Endothelial cell of umbilical vein (primary cell): ENCODE measurements around the gene CIB2. TPM values are rescaled to one million over a fixed set of nuclear protein-coding genes. Genes with fewer than 3 reads are reported as not detected.

Experiments
- BruUV-seq: library from RNA; stranded (reverse); fragments of 400-500 nt; replicated peaks from 2 replicates; lab custom pipeline; 2021; lab: Mats Ljungman, UMichigan
- CTCF ChIA-PET: fragments of 300-600, 350-600 bp; sonication (Branson Sonifier 250); formaldehyde crosslinking; loops from one replicate; lab custom pipeline; 2021; ENCODE audit warnings: antibody characterized with exemption, inconsistent platforms; lab: Charles Lee
- POLR2A ChIA-PET: fragments of 300-600, 350-600 bp; sonication (Branson Sonifier 250); formaldehyde crosslinking; loops from one replicate; lab custom pipeline; 2021; ENCODE audit warnings: antibody characterized with exemption, inconsistent platforms; lab: Charles Lee
- DNase-seq: peaks from one replicate; pipeline ENCODE4 v3.0.0-alpha.2; 2011; ENCODE audit warnings: low read depth, low spot score
- FAIRE-seq: peaks from 2 replicates; lab custom pipeline; 2011; peaks lifted over from hg19 to GRCh38; lab: Jason Lieb, UNC
- H2AFZ ChIP-seq: 2 replicates; pipeline ENCODE4 v1.6.0; 2012; ENCODE audit warnings: low read depth, low read length, control low read depth, inconsistent platforms
- H3K27ac ChIP-seq: 2 replicates; pipeline ENCODE4 v1.5.1; 2011; ENCODE audit warnings: low read depth, mild to moderate bottlenecking, control low read depth, low read length, moderate library complexity; ENCODE audit not compliant: insufficient read depth
- H3K27me3 ChIP-seq, 2 experiments: 2 replicates each; pipeline versions ENCODE4 v1.6.0 to v1.6.1; 2011; ENCODE audit warnings: low read length in 2 of 2, mixed read lengths in 1 of 2; ENCODE audit not compliant: control insufficient read depth in 2 of 2, insufficient read depth in 2 of 2
- H3K36me3 ChIP-seq, 2 experiments: 2 replicates in 1 of 2; 3 replicates in 1 of 2; pipeline ENCODE4 v1.5.1; 2011; ENCODE audit warnings: low read length in 2 of 2, mild to moderate bottlenecking in 1 of 2, moderate library complexity in 1 of 2; ENCODE audit not compliant: control insufficient read depth in 2 of 2, insufficient read depth in 2 of 2; ENCODE audit errors: extremely low read depth in 1 of 2
- H3K4me1 ChIP-seq: 3 replicates; pipeline ENCODE4 v1.5.1; 2011; ENCODE audit warnings: mild to moderate bottlenecking, low read length; ENCODE audit not compliant: control insufficient read depth, insufficient read depth; ENCODE audit errors: extremely low read depth
- H3K4me2 ChIP-seq: 2 replicates; pipeline ENCODE4 v1.6.1; 2011; ENCODE audit warnings: low read length, control low read depth, mixed read lengths; ENCODE audit not compliant: insufficient read depth
- H3K4me3 ChIP-seq, 3 experiments: fragments of 200-600 bp in 1 of 3; sonication (generic), shearing (Covaris generic) in 1 of 3; replicated peaks in 1 of 3; 2 replicates each; pipeline ENCODE4 v1.5.1; 2011 to 2016; ENCODE audit warnings: control low read depth in 3 of 3, low read length in 3 of 3, mild to moderate bottlenecking in 2 of 3, inconsistent platforms in 1 of 3, low read depth in 1 of 3, moderate library complexity in 1 of 3; ENCODE audit not compliant: insufficient read depth in 1 of 3
- H3K79me2 ChIP-seq: 2 replicates; pipeline ENCODE4 v1.6.0; 2012; ENCODE audit warnings: low read length, inconsistent platforms; ENCODE audit not compliant: control insufficient read depth, insufficient read depth
- H3K9ac ChIP-seq: replicated peaks from 2 replicates; pipeline ENCODE3; 2011; ENCODE audit warnings: low read length, control low read depth; ENCODE audit not compliant: insufficient read depth; ENCODE audit errors: extremely low read depth
- H3K9me1 ChIP-seq: replicated peaks from 3 replicates; pipeline ENCODE4 v1.6.0; 2011; ENCODE audit warnings: mild to moderate bottlenecking, low read length; ENCODE audit not compliant: control insufficient read depth, insufficient read depth; ENCODE audit errors: extremely low read depth
- H3K9me3 ChIP-seq: replicated peaks from 2 replicates; pipeline ENCODE4 v1.5.1; 2012; ENCODE audit warnings: low read length, inconsistent platforms; ENCODE audit not compliant: control insufficient read depth, insufficient read depth
- H4K20me1 ChIP-seq: replicated peaks from 2 replicates; pipeline ENCODE3; 2011; ENCODE audit warnings: mild to moderate bottlenecking, low read length; ENCODE audit not compliant: control insufficient read depth, insufficient read depth; ENCODE audit errors: extremely low read depth
- EZH2 ChIP-seq: IDR thresholded peaks from 2 replicates; pipeline ENCODE4 v1.6.1; 2012; ENCODE audit warnings: borderline replicate concordance, low read depth, mild to moderate bottlenecking, moderate library complexity, low read length, inconsistent platforms; ENCODE audit not compliant: severe bottlenecking
- FOS ChIP-seq: IDR thresholded peaks from 2 replicates; pipeline ENCODE4 v1.6.1; 2011; ENCODE audit warnings: mild to moderate bottlenecking, low read length, moderate library complexity, borderline replicate concordance; ENCODE audit not compliant: insufficient read depth
- GATA2 ChIP-seq: IDR thresholded peaks from 2 replicates; pipeline ENCODE4 v1.7.0; 2011; ENCODE audit warnings: low read depth, mild to moderate bottlenecking, moderate library complexity, mixed read lengths, low read length; ENCODE audit not compliant: insufficient read length, insufficient read depth
- JUN ChIP-seq: IDR thresholded peaks from 2 replicates; pipeline ENCODE4 v1.6.1; 2011; ENCODE audit warnings: borderline replicate concordance, low read depth; ENCODE audit not compliant: insufficient read length, insufficient read depth
- MYC ChIP-seq: IDR thresholded peaks from one replicate; pipeline ENCODE4 v1.6.1; 2011; ENCODE audit warnings: mild to moderate bottlenecking, low read depth, low read length
- POLR2A ChIP-seq: IDR thresholded peaks from 2 replicates; pipeline ENCODE4 v1.6.1; 2012; ENCODE audit warnings: low read depth, mild to moderate bottlenecking, control low read depth, low read length
- POLR2AphosphoS5 ChIP-seq: IDR thresholded peaks from 2 replicates; pipeline ENCODE4 v1.6.1; 2012; ENCODE audit warnings: low read depth, mild to moderate bottlenecking, control low read depth, low read length, moderate library complexity; ENCODE audit not compliant: insufficient read depth
- dilution Hi-C: fragments of 300-500 bp; cut with MboI; formaldehyde crosslinking; loops from one replicate; pipeline ENCODE4 v1.15.0; 2019; ENCODE audit warnings: low sequenced_read_pairs; ENCODE audit not compliant: extremely low pct_ligation_motif_present
- intact Hi-C: fragments of 100-400 bp; cut with micrococcal nuclease; formaldehyde crosslinking; loops from one replicate; pipeline ENCODE4 v1.10.0; 2022
- polyA plus RNA-seq, 4 experiments: library from polyadenylated mRNA; depleted of rRNA in 3 of 4; stranded (reverse) in 3 of 4; unstranded in 1 of 4; fragments of >200 nt; gene quantifications; 2 replicates each; pipeline versions ENCODE4 v1.2.1 to v1.2.3, GENCODE V29; 2011 to 2012; ENCODE audit warnings: missing spikeins in 1 of 4
- total RNA-seq: library from RNA; stranded (reverse); gene quantifications from 2 replicates; pipeline ENCODE4 v1.2.3, GENCODE V29; 2021
- TF ChIP-seq, protein P1 (sequence below), 2 donors: IDR thresholded peaks; 1 replicate in 1 of 2; 2 replicates in 1 of 2; pipeline ENCODE4 v1.5.1; 2011; ENCODE audit warnings: low read length in 2 of 2, mild to moderate bottlenecking in 2 of 2, moderate library complexity in 2 of 2, control low read depth in 1 of 2, inconsistent platforms in 1 of 2, low read depth in 1 of 2; ENCODE audit not compliant: insufficient read depth in 1 of 2; ENCODE audit errors: extremely low read depth in 1 of 2
- TF ChIP-seq, protein P2 (sequence below): IDR thresholded peaks from 2 replicates; pipeline ENCODE4 v1.6.1; 2011; ENCODE audit not compliant: insufficient read depth, insufficient read length

The CIB2 gene
- total and polyA plus RNA-seq, 2 donors (not counting 3 experiments of a cell fraction or from before 2014, with no cell fraction given), result 4.0 to 7.7 TPM

- H3K9ac ChIP-seq, result no peak overlapping the region
- H3K4me2 ChIP-seq, result no peak overlapping the region
- DNase-seq (no peak), FAIRE-seq (no peak)
- H4K20me1 ChIP-seq, result no peaks in the 10 kb centered on the region
- CTCF ChIA-PET, result interaction anchor here (1.4 to 7.0 kb wide), 4 partner anchors 16 to 111 kb away, joined by 3 to 50 read pairs (median 21); no protein-coding TSS in a partner anchor
- H3K27me3 ChIP-seq, result no peaks in the 10 kb centered on the region
- no peak overlapping the region for H3K4me3 ChIP-seq
- H3K4me1 ChIP-seq, result peaks cover 7% of the 10 kb centered on the region
- H3K36me3 ChIP-seq, result no peaks in the 10 kb centered on the region
- TF ChIP-seq FOS, result no peak
- no peak for TF ChIP-seq POLR2AphosphoS5
- no peak for TF ChIP-seq MYC
- TF ChIP-seq, protein P1, sequence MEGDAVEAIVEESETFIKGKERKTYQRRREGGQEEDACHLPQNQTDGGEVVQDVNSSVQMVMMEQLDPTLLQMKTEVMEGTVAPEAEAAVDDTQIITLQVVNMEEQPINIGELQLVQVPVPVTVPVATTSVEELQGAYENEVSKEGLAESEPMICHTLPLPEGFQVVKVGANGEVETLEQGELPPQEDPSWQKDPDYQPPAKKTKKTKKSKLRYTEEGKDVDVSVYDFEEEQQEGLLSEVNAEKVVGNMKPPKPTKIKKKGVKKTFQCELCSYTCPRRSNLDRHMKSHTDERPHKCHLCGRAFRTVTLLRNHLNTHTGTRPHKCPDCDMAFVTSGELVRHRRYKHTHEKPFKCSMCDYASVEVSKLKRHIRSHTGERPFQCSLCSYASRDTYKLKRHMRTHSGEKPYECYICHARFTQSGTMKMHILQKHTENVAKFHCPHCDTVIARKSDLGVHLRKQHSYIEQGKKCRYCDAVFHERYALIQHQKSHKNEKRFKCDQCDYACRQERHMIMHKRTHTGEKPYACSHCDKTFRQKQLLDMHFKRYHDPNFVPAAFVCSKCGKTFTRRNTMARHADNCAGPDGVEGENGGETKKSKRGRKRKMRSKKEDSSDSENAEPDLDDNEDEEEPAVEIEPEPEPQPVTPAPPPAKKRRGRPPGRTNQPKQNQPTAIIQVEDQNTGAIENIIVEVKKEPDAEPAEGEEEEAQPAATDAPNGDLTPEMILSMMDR (IDR thresholded peaks at IDR 0.05; ENCODE audit: extremely low read depth in 1 of 2, insufficient read depth in 1 of 2, low read depth in 1 of 2, low read length in 2 of 2), result no peak
- TF ChIP-seq POLR2A, result no peak
- TF ChIP-seq, protein P2, sequence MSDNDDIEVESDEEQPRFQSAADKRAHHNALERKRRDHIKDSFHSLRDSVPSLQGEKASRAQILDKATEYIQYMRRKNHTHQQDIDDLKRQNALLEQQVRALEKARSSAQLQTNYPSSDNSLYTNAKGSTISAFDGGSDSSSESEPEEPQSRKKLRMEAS, result no peak
- TF ChIP-seq JUN, result no peak
- no peak for TF ChIP-seq EZH2
- TF ChIP-seq GATA2, result no peak
- H3K27ac ChIP-seq, result no peak overlapping the region
- intact Hi-C loops, result no loop called here
- H3K79me2 ChIP-seq, result no peaks in the 10 kb centered on the region
- BruUV-seq, result no TSS peak
- no peaks in the 10 kb centered on the region for H3K9me3 ChIP-seq
- H2AFZ ChIP-seq, result no peak overlapping the region
- POLR2A ChIA-PET, result no interaction called here
- H3K9me1 ChIP-seq, result no peaks in the 10 kb centered on the region
- dilution Hi-C loops, result no loop called here
These were observed 2.0 kb downstream of the CIB2 start for GRCh38 chr15:78129077-78129750.
